ENCODE data around the gene CYP19A1. TPM values are rescaled to one million over a fixed set of nuclear protein-coding genes. Genes with fewer than 3 reads are reported as not detected.

Gene CYP19A1
- total and polyA plus RNA-seq, 2 donors (not counting 1 experiment from before 2014, with no cell fraction given) = not detected

Small RNA genes lying within 50 kb of the gene (small RNA-seq; reads per million reads assigned to genes)
- not detected for gene AC020891.4 (ENCODE audit: insufficient read length, low read depth, low replicate concordance)
- not detected for gene MIR4713 (ENCODE audit: insufficient read length, low read depth, low replicate concordance)
- not detected for gene MIR7973-1 (ENCODE audit: insufficient read length, low read depth, low replicate concordance)

Other genes starting within 250 kb of the CYP19A1 start
- not detected in 2 replicates for gene TNFAIP8L3, start 243.7 kb downstream of the CYP19A1 start, total RNA-seq
- gene TNFAIP8L3, start 243.7 kb downstream of the CYP19A1 start, polyA plus RNA-seq = not detected in 2 replicates
- gene GLDN, start 3.1 kb upstream of the CYP19A1 start, total RNA-seq = not detected in 2 replicates
- not detected in 2 replicates for gene GLDN, start 3.1 kb upstream of the CYP19A1 start, polyA plus RNA-seq